Trophoblast cell (in vitro differentiated cells and primary cell): ENCODE measurements around the gene PRCC.

Source experiments
- DNase-seq, 2 donors: peaks; one replicate each; pipeline ENCODE4 v3.0.0-alpha.2; 2016
- H2AFZ ChIP-seq: 2 replicates; pipeline ENCODE4 v1.6.1; 2013; ENCODE audit warnings: low read length, moderate library complexity, mild to moderate bottlenecking; ENCODE audit not compliant: insufficient read depth, poor library complexity
- H2AK5ac ChIP-seq: 2 replicates; pipeline ENCODE4 v1.6.1; 2013; ENCODE audit warnings: mild to moderate bottlenecking, low read length
- H2BK120ac ChIP-seq: 2 replicates; pipeline ENCODE4 v1.6.1; 2013; ENCODE audit warnings: low read length, mild to moderate bottlenecking, moderate library complexity; ENCODE audit not compliant: insufficient read depth, poor library complexity
- H2BK12ac ChIP-seq: 2 replicates; pipeline ENCODE4 v1.6.1; 2013; ENCODE audit warnings: mild to moderate bottlenecking, low read length, moderate library complexity
- H2BK5ac ChIP-seq: 2 replicates; pipeline ENCODE4 v1.6.1; 2013; ENCODE audit warnings: low read length, low read depth, moderate library complexity, mild to moderate bottlenecking; ENCODE audit not compliant: poor library complexity
- H3K14ac ChIP-seq: 2 replicates; pipeline ENCODE4 v1.6.1; 2013; ENCODE audit warnings: mild to moderate bottlenecking, low read length
- H3K18ac ChIP-seq: 2 replicates; pipeline ENCODE4 v1.6.1; 2013; ENCODE audit warnings: mild to moderate bottlenecking, low read length
- H3K23ac ChIP-seq: 2 replicates; pipeline ENCODE4 v1.6.1; 2013; ENCODE audit warnings: low read length
- H3K27ac ChIP-seq: 2 replicates; pipeline ENCODE4 v1.5.1; 2013; ENCODE audit warnings: low read depth, mild to moderate bottlenecking, inconsistent platforms, low read length, moderate library complexity
- H3K27me3 ChIP-seq: 2 replicates; pipeline ENCODE4 v1.6.1; 2013; ENCODE audit warnings: inconsistent platforms, mild to moderate bottlenecking, low read length, moderate library complexity; ENCODE audit not compliant: insufficient read depth
- H3K36me3 ChIP-seq, 2 experiments: 1 replicate in 1 of 2; 2 replicates in 1 of 2; pipeline ENCODE4 v1.6.1; 2013; ENCODE audit warnings: low read length in 2 of 2, mild to moderate bottlenecking in 2 of 2, moderate library complexity in 1 of 2; ENCODE audit not compliant: insufficient read depth in 2 of 2, control insufficient read depth in 1 of 2
- H3K4ac ChIP-seq: 2 replicates; pipeline ENCODE4 v1.6.1; 2013; ENCODE audit warnings: low read depth, mild to moderate bottlenecking, low read length, moderate library complexity
- H3K4me1 ChIP-seq, 2 experiments: 1 replicate in 1 of 2; 2 replicates in 1 of 2; pipeline ENCODE4 v1.6.1; 2013; ENCODE audit warnings: low read length in 2 of 2, mild to moderate bottlenecking in 2 of 2, moderate library complexity in 1 of 2; ENCODE audit not compliant: insufficient read depth in 2 of 2, control insufficient read depth in 1 of 2
- H3K4me2 ChIP-seq: 2 replicates; pipeline ENCODE4 v1.6.1; 2013; ENCODE audit warnings: inconsistent platforms, mild to moderate bottlenecking, low read length, moderate library complexity
- H3K4me3 ChIP-seq: 2 replicates; pipeline ENCODE4 v1.5.1; 2013; ENCODE audit warnings: mild to moderate bottlenecking, low read depth, low read length, inconsistent platforms
- H3K79me1 ChIP-seq: one replicate; pipeline ENCODE4 v1.6.1; 2013; ENCODE audit warnings: low read length
- H3K79me2 ChIP-seq: 2 replicates; pipeline ENCODE4 v1.6.1; 2013; ENCODE audit warnings: low read length, mild to moderate bottlenecking; ENCODE audit not compliant: control insufficient read depth, insufficient read depth, poor library complexity
- H3K9ac ChIP-seq: 2 replicates; pipeline ENCODE4 v1.6.1; 2013; ENCODE audit warnings: mild to moderate bottlenecking, low read length
- H3K9me3 ChIP-seq: 2 replicates; pipeline ENCODE4 v1.6.1; 2013; ENCODE audit warnings: low read depth, mild to moderate bottlenecking, control low read depth, inconsistent platforms, low read length; ENCODE audit not compliant: insufficient read depth
- H4K12ac ChIP-seq: 2 replicates; pipeline ENCODE4 v1.6.1; 2013; ENCODE audit warnings: low read depth, mild to moderate bottlenecking, low read length, moderate library complexity
- H4K8ac ChIP-seq: 2 replicates; pipeline ENCODE4 v1.6.1; 2013; ENCODE audit warnings: low read depth, mild to moderate bottlenecking, low read length, moderate library complexity
- H4K91ac ChIP-seq: one replicate; pipeline ENCODE4 v1.6.1; 2013; ENCODE audit warnings: low read depth, mild to moderate bottlenecking, low read length, moderate library complexity
- WGBS: extraction: QIAGEN DNeasy Blood & Tissue Kit; methylation state at CpG from one replicate; pipeline ENCODE4 v1.1.7; 2013; ENCODE audit warnings: missing lambda C conversion rate; ENCODE audit not compliant: insufficient read length, insufficient coverage; ENCODE audit errors: extremely low coverage; 5-methylcytosine and 5-hydroxymethylcytosine counted together

Gene PRCC

GRCh38 chr1:156781585-156782186 is 14.4 kb downstream of the PRCC start:
- no peak for DNase-seq
- no peak overlapping the region for H3K18ac ChIP-seq

GRCh38 chr1:156785458-156785857 is 18.1 kb downstream of the PRCC start:
- Histone ChIP-seq H4K91ac (no peak overlapping the region), H2BK5ac (no peak overlapping the region), H2AFZ (no peak overlapping the region), H3K79me2 (no peaks in the 10 kb centered on the region), H3K4me1 (no peaks in the 10 kb centered on the region), H4K12ac (no peak overlapping the region), H3K18ac (no peak overlapping the region), H3K4me3 (no peak overlapping the region), H3K9ac (no peak overlapping the region), H3K4me2 (no peak overlapping the region), H3K79me1 (no peaks in the 10 kb centered on the region), H4K8ac (no peak overlapping the region), H3K27ac (no peak overlapping the region), H3K4ac (no peak overlapping the region), H3K36me3 (peaks cover 30 to 35% of the 10 kb centered on the region in 2 experiments), H3K23ac (no peak overlapping the region), H2BK120ac (no peak overlapping the region), H2BK12ac (no peak overlapping the region), H3K27me3 (no peaks in the 10 kb centered on the region), H3K9me3 (no peaks in the 10 kb centered on the region), H2AK5ac (no peak overlapping the region), H3K14ac (no peak overlapping the region)
- no peak for DNase-seq
- no CpG with 5 or more reads among the region's 6 CpGs for WGBS

More at GRCh38 chr1:156781585-156782186, 14.4 kb downstream of the PRCC start:
- no peak overlapping the region for H3K27ac ChIP-seq
- H3K9me3 ChIP-seq: no peaks in the 10 kb centered on the region
- H3K14ac ChIP-seq: no peak overlapping the region
- H3K4me1 ChIP-seq: no peaks in the 10 kb centered on the region
- no peak overlapping the region for H2AFZ ChIP-seq
- H3K23ac ChIP-seq: no peak overlapping the region
- no peak overlapping the region for H4K91ac ChIP-seq
- no peak overlapping the region for H3K4me3 ChIP-seq
- no peak overlapping the region for H2BK5ac ChIP-seq
- H3K79me2 ChIP-seq: peaks cover 4% of the 10 kb centered on the region
- H3K36me3 ChIP-seq: peaks cover 16 to 26% of the 10 kb centered on the region in 2 experiments
- no peaks in the 10 kb centered on the region for H3K27me3 ChIP-seq
- no peak overlapping the region for H2BK12ac ChIP-seq
- H3K4me2 ChIP-seq: no peak overlapping the region
- no peak overlapping the region for H2AK5ac ChIP-seq
- no peak overlapping the region for H3K9ac ChIP-seq
- H4K12ac ChIP-seq: no peak overlapping the region
- H3K4ac ChIP-seq: no peak overlapping the region
- H2BK120ac ChIP-seq: no peak overlapping the region
- H3K79me1 ChIP-seq: no peaks in the 10 kb centered on the region
- H4K8ac ChIP-seq: no peak overlapping the region

GRCh38 chr1:156786640-156787039 is 19.3 kb downstream of the PRCC start:
- no peak overlapping the region for H3K23ac ChIP-seq
- H3K18ac ChIP-seq: no peak overlapping the region
- H3K14ac ChIP-seq: no peak overlapping the region
- no peaks in the 10 kb centered on the region for H3K27me3 ChIP-seq
- no peaks in the 10 kb centered on the region for H3K79me1 ChIP-seq
- no peak overlapping the region for H2BK5ac ChIP-seq
- peaks cover 36 to 43% of the 10 kb centered on the region in 2 experiments for H3K36me3 ChIP-seq
- H4K12ac ChIP-seq: no peak overlapping the region
- no peaks in the 10 kb centered on the region for H3K9me3 ChIP-seq
- no peak overlapping the region for H4K8ac ChIP-seq
- H2AFZ ChIP-seq: no peak overlapping the region
- H2AK5ac ChIP-seq: no peak overlapping the region
- H3K27ac ChIP-seq: no peak overlapping the region
- H2BK120ac ChIP-seq: no peak overlapping the region
- no peak overlapping the region for H2BK12ac ChIP-seq
- H3K79me2 ChIP-seq: no peaks in the 10 kb centered on the region
- H3K4me2 ChIP-seq: no peak overlapping the region
- no peak overlapping the region for H3K4me3 ChIP-seq
- no peak overlapping the region for H3K9ac ChIP-seq
- DNase-seq: no peak
- H4K91ac ChIP-seq: no peak overlapping the region
- no peaks in the 10 kb centered on the region for H3K4me1 ChIP-seq
- no peak overlapping the region for H3K4ac ChIP-seq
- WGBS: no CpG with 5 or more reads among the region's 10 CpGs

GRCh38 chr1:156788136-156788535 is 20.8 kb downstream of the PRCC start:
- no peak overlapping the region for H3K9ac ChIP-seq

More at GRCh38 chr1:156788136-156788535, 20.8 kb downstream of the PRCC start:
- no peak overlapping the region for H3K14ac ChIP-seq
- no peak overlapping the region for H2BK12ac ChIP-seq
- H3K9me3 ChIP-seq: no peaks in the 10 kb centered on the region
- no peak overlapping the region for H2BK120ac ChIP-seq
- no peak overlapping the region for H4K12ac ChIP-seq
- H2AFZ ChIP-seq: no peak overlapping the region
- no peak overlapping the region for H4K8ac ChIP-seq
- H3K4me3 ChIP-seq: no peak overlapping the region
- no peaks in the 10 kb centered on the region for H3K79me2 ChIP-seq
- WGBS: no CpG with 5 or more reads among the region's 2 CpGs
- no peaks in the 10 kb centered on the region for H3K27me3 ChIP-seq
- no peak overlapping the region for H3K27ac ChIP-seq
- no peak overlapping the region for H3K4me2 ChIP-seq
- no peak overlapping the region for H2BK5ac ChIP-seq
- H2AK5ac ChIP-seq: no peak overlapping the region
- no peaks in the 10 kb centered on the region for H3K4me1 ChIP-seq
- no peaks in the 10 kb centered on the region for H3K79me1 ChIP-seq
- no peak overlapping the region for H3K4ac ChIP-seq
- no peak overlapping the region for H4K91ac ChIP-seq
- DNase-seq: no peak
- H3K23ac ChIP-seq: no peak overlapping the region
- no peak overlapping the region for H3K18ac ChIP-seq
- H3K36me3 ChIP-seq: peaks cover 38 to 52% of the 10 kb centered on the region in 2 experiments
